ENCODE results near the gene SGTA.
"Not testable (repeated sequence)": the region's sequence is repeated elsewhere in the genome, so short reads cannot be mapped to it uniquely, and the experiment has no call there.

SGTA gene

DNA sequence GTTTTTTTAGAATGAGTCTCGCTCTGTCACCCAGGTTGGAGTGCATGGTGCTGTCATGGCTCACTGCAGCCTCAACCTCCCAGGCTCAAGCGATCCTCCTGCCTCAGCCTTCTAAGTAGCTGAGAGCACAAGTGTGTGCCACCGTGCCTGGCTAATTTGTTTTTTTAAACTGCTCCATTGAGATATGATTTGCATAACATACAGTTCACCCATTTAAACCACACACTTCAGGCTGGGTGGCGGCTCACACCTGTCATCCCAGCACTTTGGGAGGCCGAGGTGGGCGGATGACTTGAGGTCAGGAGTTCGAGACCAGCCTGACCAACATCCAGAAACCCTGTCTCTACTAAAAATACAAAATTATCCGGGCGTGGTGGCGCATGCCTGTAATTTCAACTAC, 9.6 kb upstream of the SGTA start:
- not testable (repeated sequence) for DNase-seq

DNA sequence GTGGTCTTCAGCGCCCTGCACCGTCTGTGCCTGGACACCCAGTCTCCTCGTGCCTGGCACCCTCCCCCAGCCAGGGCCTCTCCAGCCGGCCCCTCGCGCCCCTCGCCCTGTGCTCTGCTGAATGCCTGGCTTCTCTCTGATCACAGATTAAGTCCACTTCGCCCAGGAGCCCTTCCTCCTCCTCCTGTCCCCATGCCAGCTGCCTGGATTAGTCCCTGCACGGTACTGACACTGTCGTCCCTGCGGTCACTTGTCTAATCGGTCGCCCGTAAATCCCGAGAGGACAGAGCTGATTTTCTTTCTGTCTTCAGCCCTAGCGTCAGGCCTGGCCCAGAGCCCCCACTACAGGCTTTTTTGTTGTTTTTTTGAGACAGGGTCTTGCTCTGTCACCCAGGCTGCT, 8.8 kb upstream of the SGTA start:
- peak; percentile 53 for DNase-seq

DNA sequence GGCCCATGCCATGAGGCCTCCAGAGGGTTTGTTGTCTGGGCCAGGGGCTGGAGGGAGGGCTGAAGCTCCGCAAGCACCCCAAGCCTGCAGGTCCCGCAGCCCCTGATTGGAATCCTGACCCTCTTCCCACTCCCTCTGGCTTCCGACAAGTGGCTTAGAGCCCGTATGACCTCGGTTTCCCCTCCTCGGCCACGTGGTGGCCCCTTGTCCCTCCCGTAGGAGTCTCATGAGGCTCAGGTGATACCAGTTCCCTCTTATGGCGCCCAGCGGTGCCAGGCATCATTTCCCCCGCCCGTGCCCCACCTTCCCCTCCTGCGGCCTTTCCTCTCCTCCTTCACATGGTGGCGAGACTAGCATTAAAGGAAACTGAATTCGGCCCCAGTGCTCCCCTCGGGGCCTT, 8.4 kb upstream of the SGTA start:
- no peak for DNase-seq

DNA sequence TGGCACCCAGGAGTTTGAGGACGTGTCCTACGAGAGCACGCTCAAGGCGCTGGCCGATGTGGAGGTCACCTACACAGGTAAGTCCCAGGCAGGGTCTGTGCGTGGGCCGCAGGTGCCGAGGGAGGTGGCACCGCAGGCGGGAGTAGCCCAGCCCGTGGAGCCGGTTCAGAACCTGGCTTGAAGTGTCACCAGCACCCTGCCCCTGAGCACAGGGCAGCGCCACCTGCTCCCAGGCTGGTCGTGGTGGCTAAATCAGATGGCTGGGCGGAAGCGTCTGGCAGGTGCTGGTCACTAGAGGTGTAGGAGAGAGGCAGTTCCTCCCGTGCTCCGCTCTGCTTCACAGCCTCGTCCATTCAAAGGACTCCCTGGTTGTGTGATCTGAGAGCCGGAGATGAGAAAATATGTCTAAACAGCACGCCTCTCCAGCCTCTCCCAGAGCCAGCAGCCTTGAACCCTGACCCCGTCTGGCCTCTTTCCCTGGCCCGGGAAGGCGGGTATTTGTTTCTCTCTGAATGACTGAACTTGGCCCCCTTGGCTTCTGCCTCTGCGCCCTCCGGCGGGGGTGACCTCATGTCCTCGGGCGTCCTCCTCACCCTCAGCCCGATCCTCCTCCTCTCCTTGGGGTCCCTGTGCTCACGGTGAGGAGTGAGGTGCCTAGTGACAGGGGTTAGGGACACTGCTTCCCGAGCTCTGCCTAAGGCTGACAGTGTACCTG, 7.6 kb upstream of the SGTA start:
- no peak for DNase-seq

DNA sequence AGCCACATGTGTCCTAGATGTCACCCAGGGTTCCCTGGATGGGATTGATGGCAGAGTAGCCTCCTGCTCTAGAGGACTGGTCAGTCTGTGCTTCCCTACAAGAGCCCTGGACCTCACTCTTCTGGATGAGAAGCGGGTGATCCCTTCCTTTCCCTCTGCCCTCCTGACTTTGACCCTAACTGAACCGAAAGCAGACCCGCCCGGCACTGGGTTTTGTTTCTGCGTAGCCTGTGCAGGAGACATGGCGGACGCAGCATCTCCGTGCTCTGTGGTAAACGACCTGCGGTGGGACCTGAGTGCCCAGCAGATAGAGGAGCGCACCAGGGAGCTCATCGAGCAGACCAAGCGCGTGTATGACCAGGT, 7.1 kb upstream of the SGTA start:
- no peak for DNase-seq

DNA sequence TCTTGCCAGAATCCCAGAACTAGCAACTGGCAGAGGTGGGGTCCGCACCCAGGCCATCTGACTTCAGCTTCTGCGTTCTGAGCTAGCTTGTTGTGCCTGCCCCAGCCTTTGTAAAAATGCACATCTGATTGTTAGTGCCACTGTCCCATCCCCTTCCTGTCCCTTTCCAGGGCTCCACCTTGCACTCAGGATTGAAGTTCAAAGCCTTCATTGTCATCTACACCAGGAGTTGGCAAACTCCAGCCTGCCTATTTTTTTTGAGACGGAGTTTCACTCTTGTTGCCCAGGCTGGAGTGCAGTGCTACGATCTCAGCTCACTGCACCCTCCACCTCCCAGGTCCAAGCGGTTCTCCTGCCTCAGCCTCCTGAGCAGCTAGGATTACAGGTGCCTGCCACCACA, 5.2 kb upstream of the SGTA start:
- DNase-seq = no peak

DNA sequence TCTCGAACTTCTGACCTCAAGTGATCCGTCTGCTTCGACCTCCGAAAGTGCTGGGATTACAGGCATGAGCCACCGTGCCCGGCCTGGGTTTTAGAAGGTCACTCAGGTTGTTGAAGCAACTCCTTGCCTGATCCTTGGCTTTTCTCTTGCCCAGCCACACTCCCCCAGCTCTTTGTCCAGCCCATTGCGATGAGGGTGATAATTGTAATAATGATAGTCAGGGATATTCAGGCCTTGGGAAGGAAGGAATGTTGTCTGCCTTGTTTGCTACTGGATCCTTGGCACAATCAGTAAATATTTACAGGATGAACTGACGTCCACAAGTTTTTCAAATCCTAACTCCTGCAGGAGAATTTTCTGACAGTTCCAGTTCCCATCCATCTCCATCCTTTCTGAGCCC, 4.0 kb upstream of the SGTA start:
- DNase-seq = no peak

DNA sequence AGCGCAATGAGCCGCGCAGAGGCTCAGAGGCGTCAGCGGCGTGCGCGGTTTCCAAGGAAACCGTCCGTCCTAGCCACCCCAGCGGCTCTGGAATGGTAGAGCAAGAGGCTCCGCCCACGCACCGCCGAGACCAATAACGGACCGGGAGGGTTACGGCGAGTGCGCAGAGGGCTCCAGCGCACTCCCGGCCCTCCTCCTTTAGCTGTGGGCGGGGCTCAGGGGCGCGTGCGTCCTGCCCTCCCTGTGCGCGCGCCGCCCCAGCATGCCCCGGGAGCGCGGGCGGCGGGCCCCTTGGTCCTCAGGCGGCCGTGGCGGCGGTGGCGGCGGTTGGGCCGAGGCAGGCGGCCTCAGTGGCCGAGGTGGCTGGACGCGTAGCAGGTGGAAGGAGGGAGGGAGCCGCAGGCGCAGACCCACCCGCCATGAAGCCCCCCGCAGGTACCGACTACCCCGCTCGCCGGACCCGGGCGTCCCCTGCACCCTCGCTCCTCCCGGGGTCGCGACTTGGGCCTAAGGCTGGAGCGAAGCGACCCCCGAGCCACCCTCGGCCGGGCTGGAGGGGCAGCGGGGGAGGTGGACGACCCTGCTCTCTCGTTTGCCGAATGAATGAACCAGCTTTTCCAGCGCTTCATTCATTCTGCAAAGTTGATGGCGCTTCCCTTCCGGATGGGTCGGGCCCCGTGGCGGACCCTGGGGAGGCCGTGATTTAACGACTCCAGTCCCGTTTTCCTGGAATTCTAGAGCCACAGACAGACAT, 2.3 kb upstream of the SGTA start, which contains the start of gene THOP1:
Gene THOP1 (plus strand): TSS at position 260 of the 754 bp plus-strand sequence. CDS start 160 bp downstream, at position 420.
- peak; percentile 99 for DNase-seq

DNA sequence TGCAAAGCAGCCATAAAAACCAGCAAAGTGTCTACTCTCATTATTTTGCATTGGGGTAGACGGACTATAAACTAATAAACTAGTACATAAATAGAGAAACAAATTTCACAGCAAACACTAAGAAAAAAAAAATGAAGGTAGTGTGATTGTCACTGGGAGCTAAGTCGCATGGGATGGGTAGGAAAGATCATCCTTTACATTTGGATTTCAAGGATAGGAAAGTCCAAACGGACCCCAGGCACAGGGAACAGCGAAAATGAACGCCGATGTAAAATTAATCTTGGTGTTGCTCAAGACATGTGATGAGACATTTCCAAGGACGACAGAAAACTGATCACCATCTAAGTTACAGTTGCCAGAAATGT, 690 bp upstream of the SGTA start:
- peak; percentile 18 for DNase-seq

DNA sequence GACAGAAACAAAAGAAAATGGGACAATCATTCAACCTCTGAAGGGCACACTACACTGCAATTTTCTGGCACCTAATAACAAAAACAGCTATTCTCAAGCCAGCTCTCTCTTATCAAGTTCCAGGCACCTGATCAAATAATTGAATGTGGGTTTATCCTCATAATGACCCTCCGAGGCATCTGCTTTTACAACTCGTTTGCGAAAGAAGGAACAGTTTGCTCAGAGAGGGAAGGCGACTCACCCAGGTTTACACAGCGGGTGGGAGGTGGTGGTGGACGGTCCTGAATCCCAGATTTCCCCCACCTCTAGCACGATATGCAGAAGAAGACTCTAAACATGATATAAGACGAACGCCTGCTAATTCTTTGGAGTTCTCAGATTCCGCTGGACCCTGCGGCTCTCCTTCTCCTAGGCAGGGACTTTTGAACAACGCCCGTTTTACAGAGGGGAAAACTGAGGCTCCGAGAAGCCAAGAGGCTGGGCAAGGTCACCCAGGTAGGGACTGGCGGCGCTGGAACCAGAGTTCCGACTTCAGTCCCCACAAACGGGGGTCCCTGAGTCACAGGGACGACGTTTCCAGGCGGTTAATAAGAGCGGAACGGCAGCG, 641 bp downstream of the SGTA start:
- DNase-seq = no peak

DNA sequence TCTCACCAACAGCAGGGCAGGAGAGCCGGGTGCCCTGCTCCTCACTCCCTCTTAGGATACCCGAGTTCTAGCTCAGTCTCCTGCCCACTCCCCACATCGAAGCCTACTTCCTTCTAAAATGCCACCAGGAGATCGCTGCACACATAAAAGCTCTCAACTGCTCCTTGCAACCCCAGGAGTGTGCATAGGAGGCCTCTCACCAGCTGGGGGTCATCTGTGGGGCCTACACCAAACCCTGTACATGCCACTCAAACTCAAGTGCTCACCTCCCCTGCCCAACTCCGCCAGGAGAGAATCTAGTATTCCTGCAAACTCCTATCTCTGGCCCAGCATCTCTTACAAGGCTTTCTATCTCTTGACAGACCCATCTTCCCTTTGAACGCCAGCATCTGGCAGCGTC, 2.8 kb downstream of the SGTA start:
- DNase-seq = no peak

DNA sequence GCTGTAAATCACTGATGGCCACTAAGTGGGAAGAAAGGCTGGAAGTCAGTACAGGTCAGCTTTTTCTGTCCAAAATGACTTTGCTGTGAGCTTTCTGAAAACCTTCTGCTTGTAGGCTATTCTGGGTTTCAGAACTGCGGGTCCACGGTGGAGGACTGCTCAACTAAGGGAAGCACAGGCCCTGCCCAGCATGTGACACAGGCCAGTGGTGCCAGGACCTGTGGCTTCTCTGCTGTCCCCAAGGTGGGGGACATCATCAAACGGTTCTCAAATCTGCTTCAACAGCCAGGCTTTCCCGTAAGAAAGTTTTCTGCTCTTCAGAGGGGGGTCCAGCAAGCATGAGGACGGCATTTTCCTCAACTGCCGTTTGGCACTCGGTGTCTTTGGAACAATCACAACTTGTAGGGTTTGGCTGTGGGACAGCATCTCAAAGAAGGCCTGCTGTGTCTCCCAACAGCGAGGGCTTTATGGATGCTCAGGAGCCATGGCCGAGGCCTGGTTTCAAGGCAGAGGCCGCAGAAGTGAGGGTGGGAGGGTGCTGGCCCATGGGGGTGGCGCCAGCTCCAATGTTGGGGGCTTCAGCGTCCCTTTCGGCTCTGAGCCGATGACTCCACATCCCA, 3.8 kb downstream of the SGTA start:
- no peak for DNase-seq

DNA sequence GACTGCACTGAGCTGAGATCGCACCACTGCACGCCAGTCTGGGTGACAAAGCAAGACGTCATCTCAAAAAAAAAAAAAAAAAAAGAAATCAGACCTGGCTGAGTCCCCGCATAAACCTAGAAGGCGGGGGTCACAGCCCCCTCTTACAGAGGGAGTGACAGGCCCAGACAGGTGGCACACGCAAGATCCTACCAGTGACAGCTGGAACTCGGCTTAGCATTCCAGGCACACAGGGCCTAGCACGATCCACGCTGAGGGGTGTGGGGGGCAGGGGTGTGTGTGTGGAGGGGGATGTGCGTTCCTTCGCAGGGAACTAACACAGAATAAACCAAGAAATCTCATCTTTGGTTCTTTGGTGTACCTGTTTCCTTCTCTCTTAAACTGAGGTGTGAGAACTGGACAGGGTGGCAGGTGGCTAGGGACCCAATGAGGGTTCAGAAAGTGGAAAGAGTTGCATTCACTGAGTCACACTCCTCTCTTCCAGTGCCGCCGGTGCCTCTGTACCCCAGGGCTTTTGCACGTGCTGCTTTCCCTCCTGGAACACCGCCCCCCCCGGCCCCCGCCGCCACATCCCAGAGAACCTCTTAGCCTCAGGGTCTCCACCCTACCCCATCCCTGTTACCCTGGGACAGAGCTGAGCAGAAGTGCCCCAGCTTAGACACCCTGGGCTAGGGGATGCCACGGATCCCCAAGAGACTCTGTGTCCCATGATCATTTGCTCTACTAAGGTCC, 5.0 kb downstream of the SGTA start:
- DNase-seq = peak; percentile 67

DNA sequence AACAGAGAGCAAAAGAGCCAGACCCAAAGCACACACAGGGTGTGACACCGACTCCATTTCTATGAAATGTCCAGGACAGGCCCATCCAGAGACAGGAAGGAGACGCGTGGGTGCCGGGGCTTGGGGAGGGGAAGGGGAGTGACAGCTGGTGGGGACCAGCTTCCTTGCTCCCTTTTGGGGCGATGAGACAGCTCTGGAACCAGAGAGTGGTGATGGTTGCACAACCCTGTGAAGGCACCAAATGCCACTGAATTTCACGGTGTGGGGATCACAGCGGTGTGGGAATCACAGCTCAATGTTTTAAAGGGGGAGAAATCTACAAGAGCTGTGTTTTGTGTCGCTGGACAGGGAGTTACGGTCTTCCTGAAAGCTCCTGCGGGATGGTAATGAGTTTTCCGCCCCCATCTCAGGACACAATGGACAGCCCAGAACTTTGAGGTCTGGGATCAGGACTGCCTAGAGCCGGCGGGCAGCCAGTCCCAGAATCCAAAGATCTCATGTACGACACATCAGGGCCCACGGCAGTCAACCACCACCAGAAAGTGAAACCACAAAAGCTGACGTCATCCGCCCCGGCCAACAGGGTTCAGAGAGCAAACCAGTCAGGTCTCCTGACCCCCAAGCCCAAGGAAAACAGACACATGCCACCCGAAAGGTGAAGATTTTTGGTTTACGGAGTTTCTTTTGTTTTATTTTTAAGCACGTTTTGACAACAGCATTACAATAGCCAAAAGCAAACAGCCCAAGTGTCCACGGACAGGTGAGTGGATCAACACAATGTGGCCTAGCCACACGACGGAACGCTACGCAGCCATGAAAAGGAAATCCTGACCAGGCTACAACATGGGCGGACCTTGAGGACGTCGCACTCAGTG, 7.3 kb downstream of the SGTA start:
- DNase-seq = no peak

DNA sequence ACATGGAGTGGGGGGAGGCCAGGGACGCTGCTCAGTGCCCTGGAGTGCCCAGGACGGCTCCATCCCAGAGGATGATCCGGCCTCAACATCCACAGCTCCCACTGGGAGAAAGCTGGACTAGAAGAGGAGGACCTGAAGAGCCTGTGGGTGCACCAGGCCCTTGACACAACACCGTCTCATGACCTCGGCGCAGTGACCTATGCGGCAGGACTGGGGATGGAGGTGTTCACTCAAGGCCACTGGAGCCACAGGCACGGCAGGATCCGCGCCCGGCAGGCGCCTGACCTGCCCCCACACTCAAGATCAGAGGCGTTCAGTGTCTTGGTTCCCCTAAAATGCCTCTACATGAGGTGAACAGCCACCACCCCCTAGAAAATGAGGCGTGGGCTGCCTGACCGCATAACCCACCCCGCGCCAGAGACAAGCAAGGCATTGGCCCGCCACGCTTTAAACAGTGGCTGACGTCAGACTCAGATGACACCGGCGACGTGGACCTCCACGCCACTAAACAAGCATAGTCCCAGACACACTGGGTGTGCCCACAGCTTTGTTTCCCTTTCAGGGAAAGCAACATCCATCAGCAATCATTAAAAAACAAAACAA, 8.0 kb downstream of the SGTA start:
- no peak for DNase-seq

DNA sequence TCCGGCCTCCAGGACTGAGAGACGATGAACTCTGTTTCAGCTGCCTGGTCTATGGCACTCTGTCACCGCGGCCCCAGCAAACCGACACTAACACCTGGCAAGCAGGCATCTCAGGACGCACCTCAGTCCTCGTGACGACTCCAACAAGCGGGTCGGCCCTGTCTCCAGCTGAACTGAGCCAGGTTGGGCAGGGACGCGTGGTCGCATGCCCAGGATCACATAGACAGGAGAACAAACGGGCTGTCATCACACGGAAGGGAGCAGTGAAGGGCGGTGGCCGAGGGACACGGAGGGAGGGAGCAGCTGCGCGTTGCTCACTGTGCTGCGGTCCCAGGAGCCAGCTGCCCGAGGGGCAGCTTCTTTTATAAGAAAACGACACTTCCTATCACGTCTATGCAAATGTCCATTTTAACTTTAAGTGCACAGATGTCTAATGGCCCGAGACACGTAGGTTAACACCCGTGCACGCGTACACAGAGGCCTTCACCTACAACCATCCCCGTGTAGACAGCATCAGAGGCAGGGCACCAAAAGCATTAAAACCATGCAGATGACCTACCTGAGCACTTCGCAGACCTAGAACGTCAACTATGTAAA, 8.9 kb downstream of the SGTA start:
- no peak for DNase-seq

DNA sequence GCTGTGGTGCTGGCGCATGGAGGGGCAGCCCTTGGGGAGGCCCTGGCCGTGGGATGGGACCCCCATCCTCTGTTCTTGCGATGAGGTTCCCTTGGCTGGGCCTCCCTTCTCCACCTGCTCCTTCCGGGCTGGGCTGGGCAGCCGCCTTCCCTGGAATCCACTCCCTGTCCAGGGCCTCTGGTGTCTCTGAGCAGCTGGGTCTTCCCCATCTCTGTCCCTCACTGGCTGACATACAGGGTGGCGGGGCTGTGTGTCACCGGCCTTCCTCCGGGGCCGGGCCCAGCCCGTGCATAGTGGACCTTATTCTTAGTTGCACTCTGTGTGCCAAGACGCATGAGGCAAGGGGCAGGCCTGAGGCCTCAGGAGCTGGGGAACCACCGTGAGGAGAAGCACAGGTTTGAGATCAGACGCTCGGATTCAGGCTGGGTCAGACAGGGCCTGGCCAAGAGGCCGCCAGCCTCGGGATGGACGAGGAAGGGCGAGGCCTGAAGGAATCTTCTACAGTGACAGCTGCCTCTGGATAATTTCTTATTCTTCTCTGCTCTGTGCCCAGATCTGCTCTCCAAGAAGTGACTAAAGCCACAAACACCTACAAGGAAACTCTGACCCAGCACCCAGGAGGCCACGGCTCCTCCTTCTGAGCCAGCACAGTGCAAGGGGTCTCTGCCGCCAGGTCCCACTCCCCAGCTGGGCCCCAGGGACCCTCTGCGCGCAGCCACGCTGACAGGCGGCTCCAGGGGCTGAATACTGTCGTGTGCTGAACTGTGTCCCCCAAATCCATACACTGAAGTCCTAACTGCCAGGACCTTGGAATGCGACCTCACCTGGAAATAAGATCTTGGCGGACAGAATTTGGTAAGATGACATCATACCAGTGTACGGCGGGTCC, 11.0 kb downstream of the SGTA start:
- no peak for DNase-seq

DNA sequence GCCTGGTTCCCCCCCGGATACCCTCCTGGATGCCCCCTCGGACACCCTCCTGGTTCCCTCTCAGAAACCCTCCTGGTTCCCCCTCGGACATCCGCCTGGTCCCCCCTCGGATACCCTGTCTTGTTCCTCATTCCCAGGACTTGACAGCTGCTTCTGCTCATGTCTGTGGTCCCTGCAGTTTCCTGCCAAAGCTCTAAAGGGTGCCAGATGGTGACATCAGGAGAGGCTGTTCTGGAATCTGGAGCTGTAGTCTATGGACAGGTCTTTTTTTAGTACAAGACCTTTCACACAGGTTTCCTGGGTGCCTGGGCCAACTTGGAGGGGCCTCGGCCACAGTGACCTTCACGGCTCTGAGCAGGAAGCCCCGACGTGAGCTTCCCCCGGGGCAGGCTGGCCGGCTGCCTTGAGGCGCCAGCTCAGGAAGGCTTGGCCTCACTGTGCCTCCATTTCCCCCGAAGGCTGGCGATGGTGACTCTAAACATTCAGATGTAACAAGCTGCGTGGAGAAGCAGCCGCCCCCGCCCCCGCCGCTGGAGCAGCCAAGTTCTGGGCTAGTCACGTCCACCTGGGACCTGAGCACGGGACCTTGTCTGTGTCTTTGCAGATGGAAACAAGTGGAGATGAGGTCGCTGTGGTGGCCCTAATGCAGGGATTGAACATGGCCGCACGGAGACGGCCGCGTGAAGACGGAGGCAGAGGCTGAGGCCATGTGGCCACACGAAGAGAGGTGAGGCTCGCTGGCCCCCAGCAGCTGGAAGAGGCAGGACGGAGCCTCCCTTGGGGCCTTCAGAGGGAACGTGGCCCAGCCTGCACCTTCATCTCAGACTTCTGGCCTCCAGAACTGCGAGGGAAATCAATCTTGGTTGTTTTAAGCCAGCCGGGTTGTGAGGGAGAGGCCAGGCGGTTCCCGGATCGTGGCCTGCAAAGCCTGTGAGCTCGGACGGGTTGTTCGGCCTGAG, 12.7 kb downstream of the SGTA start:
- DNase-seq = peak; percentile 8

DNA sequence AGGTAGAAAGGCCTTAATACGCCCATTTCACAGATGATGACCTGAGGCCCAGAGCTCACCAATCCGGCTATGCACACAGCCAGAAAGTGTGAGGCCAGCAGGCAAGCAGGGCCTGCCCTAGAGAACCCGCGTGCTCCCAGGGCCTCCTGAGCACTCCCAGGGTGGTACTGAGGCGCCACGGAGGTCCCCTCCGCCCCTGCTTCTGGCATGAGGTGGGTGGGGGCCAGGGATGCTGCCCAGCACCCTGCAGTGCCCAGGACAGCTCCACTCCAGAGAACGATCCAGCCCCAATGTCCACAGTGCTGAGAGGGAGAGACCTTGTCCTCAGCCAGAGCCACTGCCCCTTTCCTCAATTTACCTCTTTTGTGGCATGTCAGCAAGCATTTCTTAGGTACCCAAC, 13.9 kb downstream of the SGTA start:
- DNase-seq = no peak
